GM13976 (cell line): Measurements from ENCODE around the gene GOSR2.
"Not testable (repeated sequence)": the region's sequence is repeated elsewhere in the genome, so short reads cannot be mapped to it uniquely, and the experiment has no call there.

Source experiments
- DNase-seq: peaks from one replicate; pipeline ENCODE4 v3.0.0; 2012; ENCODE audit warnings: low spot score
- CTCF ChIP-seq: IDR thresholded peaks from 2 replicates; pipeline ENCODE4 v1.5.1; 2012; ENCODE audit warnings: borderline replicate concordance, mild to moderate bottlenecking; ENCODE audit not compliant: insufficient read depth; ENCODE audit errors: extremely low read depth, missing control alignments, control extremely low read depth
- in situ Hi-C: fragments of 300-500 bp; cut with MboI; formaldehyde crosslinking; loops from one replicate; pipeline ENCODE4 v1.12.0; 2022; ENCODE audit warnings: low sequenced_read_pairs, mixed read lengths, inconsistent platforms; ENCODE audit not compliant: unreplicated experiment

Gene GOSR2

GRCh38 chr17:46951706-46952105 is 28.7 kb downstream of the GOSR2 start:
- no peak for DNase-seq
- TF ChIP-seq CTCF, result no peak
- in situ Hi-C loops, result no loop called here

GRCh38 chr17:46952115-46952514 is 29.2 kb downstream of the GOSR2 start:
- TF ChIP-seq CTCF, result no peak
- no peak for DNase-seq
- in situ Hi-C loops, result no loop called here

- in situ Hi-C loops, DNase-seq: not testable (repeated sequence)
Measured at GRCh38 chr17:46953191-46953590, 30.2 kb downstream of the GOSR2 start.

DNA sequence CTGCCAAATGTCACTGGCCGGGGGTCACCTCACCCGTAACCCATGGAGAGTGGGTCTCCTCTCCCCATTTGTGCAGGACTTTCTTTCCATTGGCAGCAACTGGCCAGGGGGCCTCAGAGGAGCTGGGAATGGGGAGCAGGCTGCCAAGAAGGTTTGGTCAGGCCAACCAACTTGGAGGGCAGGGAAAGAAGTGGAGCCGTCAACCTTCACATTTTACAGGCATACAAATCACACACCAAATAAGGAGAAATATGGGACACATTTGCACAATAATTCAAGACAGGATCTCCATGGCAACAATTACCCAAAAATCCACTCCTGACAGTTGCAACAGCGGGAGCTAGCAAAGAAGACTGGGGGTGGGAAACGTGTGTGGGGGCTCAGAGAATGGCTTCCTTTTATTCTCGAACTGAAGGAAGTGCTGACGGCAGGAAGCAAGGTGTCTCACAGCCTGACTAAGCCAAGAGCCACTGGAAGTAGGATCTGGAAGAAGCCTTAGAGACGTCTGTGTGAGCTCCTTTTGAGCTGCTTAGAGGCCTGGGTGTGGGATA is 35.2 kb downstream of the GOSR2 start:
- no peak for TF ChIP-seq CTCF
- in situ Hi-C loops, result no loop called here
- no peak for DNase-seq

GRCh38 chr17:46960152-46960551 is 37.2 kb downstream of the GOSR2 start:
- in situ Hi-C loops, result no loop called here
- DNase-seq, result no peak
- TF ChIP-seq CTCF, result no peak

GRCh38 chr17:46962374-46962790 is 39.4 kb downstream of the GOSR2 start:
- in situ Hi-C loops, result no loop called here
- TF ChIP-seq CTCF, result no peak
- no peak for DNase-seq

GRCh38 chr17:46963571-46963970 is 40.6 kb downstream of the GOSR2 start:
- in situ Hi-C loops, result no loop called here
- no peak for TF ChIP-seq CTCF
- no peak for DNase-seq
